Dendritic cell treated with granulocyte-macrophage colony-stimulating factor and Interleukin-4, amounts not matched to agents 40 ng/mL and 50 ng/mL, for 4 days (primary cell): ENCODE results near the gene SRBD1.

Source experiments
- H3K27ac Mint-ChIP-seq: one replicate; pipeline ENCODE4 v1.8.0; 2022; ENCODE audit warnings: mild to moderate bottlenecking, mixed read lengths
- H3K27me3 Mint-ChIP-seq: one replicate; pipeline ENCODE4 v1.8.0; 2022; ENCODE audit warnings: mild to moderate bottlenecking, mixed read lengths
- H3K36me3 Mint-ChIP-seq: one replicate; pipeline ENCODE4 v1.8.0; 2022; ENCODE audit warnings: low read depth, mixed read lengths
- H3K4me1 Mint-ChIP-seq: one replicate; pipeline ENCODE4 v1.8.0; 2022; ENCODE audit warnings: low read depth, mixed read lengths
- H3K4me3 Mint-ChIP-seq: one replicate; pipeline ENCODE4 v1.8.0; 2022; ENCODE audit warnings: mild to moderate bottlenecking, moderate library complexity, mixed read lengths
- H3K9me3 Mint-ChIP-seq: one replicate; pipeline ENCODE4 v1.8.0; 2022; ENCODE audit warnings: mixed read lengths
- intact Hi-C: fragments of 100-400 bp; cut with micrococcal nuclease; formaldehyde crosslinking; loops from one replicate; pipeline ENCODE4 v1.15.0; 2022

Gene SRBD1

GRCh38 chr2:45570671-45571334, 40.3 kb downstream of the SRBD1 start:
- Mint-ChIP-seq H3K27me3 (no peaks in the 10 kb centered on the region), H3K4me1 (peaks cover 25% of the 10 kb centered on the region), H3K4me3 (no peak overlapping the region), H3K36me3 (peaks cover 20% of the 10 kb centered on the region), H3K27ac (no peak overlapping the region), H3K9me3 (peaks cover 10% of the 10 kb centered on the region)
- intact Hi-C loops, result loop anchor here (5.0 kb wide), 1 partner anchor 74 kb away; no protein-coding TSS in a partner anchor

- H3K4me3 Mint-ChIP-seq, result no peak overlapping the region
- H3K27ac Mint-ChIP-seq, result peak overlapping the region; percentile 32
- no peaks in the 10 kb centered on the region for H3K27me3 Mint-ChIP-seq
- intact Hi-C loops, result no loop called here
- peaks cover 10% of the 10 kb centered on the region for H3K9me3 Mint-ChIP-seq
- H3K36me3 Mint-ChIP-seq, result peaks cover 23% of the 10 kb centered on the region
- H3K4me1 Mint-ChIP-seq, result peaks cover 22% of the 10 kb centered on the region
Observed at GRCh38 chr2:45568935-45569334, 42.1 kb downstream of the SRBD1 start.

GRCh38 chr2:45567974-45568789, 42.9 kb downstream of the SRBD1 start:
- Mint-ChIP-seq H3K36me3 (peaks cover 23% of the 10 kb centered on the region), H3K4me3 (peak overlapping the region; percentile 76), H3K4me1 (peaks cover 22% of the 10 kb centered on the region), H3K27ac (peak overlapping the region; percentile 93), H3K27me3 (no peaks in the 10 kb centered on the region), H3K9me3 (peaks cover 10% of the 10 kb centered on the region)
- intact Hi-C loops, result no loop called here

- Mint-ChIP-seq H3K4me1 (peaks cover 22% of the 10 kb centered on the region), H3K27ac (peak overlapping the region; percentile 93), H3K27me3 (no peaks in the 10 kb centered on the region), H3K36me3 (peaks cover 26% of the 10 kb centered on the region), H3K9me3 (peaks cover 10% of the 10 kb centered on the region), H3K4me3 (peak overlapping the region; percentile 76)
- intact Hi-C loops, result no loop called here
Observed at GRCh38 chr2:45567288-45567963, 43.6 kb downstream of the SRBD1 start.

GRCh38 chr2:45559436-45559835, 51.6 kb downstream of the SRBD1 start:
- intact Hi-C loops, result no loop called here
- Mint-ChIP-seq H3K4me3 (no peak overlapping the region), H3K27ac (peak overlapping the region; percentile 56), H3K27me3 (no peaks in the 10 kb centered on the region), H3K9me3 (no peaks in the 10 kb centered on the region), H3K4me1 (peaks cover 19% of the 10 kb centered on the region), H3K36me3 (peaks cover 32% of the 10 kb centered on the region)

- H3K27ac Mint-ChIP-seq, result no peak overlapping the region
- H3K36me3 Mint-ChIP-seq, result peaks cover 58% of the 10 kb centered on the region
- no peak overlapping the region for H3K4me3 Mint-ChIP-seq
- no peaks in the 10 kb centered on the region for H3K27me3 Mint-ChIP-seq
- no peaks in the 10 kb centered on the region for H3K9me3 Mint-ChIP-seq
- H3K4me1 Mint-ChIP-seq, result peaks cover 19% of the 10 kb centered on the region
- intact Hi-C loops, result no loop called here
Observed at GRCh38 chr2:45554742-45555140, 56.3 kb downstream of the SRBD1 start.

GRCh38 chr2:45554073-45554741, 56.9 kb downstream of the SRBD1 start:
- Mint-ChIP-seq H3K36me3 (peaks cover 54% of the 10 kb centered on the region), H3K4me3 (no peak overlapping the region), H3K27me3 (no peaks in the 10 kb centered on the region), H3K4me1 (peaks cover 13% of the 10 kb centered on the region), H3K27ac (no peak overlapping the region), H3K9me3 (no peaks in the 10 kb centered on the region)
- intact Hi-C loops, result no loop called here

- H3K27me3 Mint-ChIP-seq, result no peaks in the 10 kb centered on the region
- H3K27ac Mint-ChIP-seq, result no peak overlapping the region
- no peaks in the 10 kb centered on the region for H3K9me3 Mint-ChIP-seq
- intact Hi-C loops, result no loop called here
- H3K4me1 Mint-ChIP-seq, result peaks cover 9% of the 10 kb centered on the region
- H3K4me3 Mint-ChIP-seq, result no peak overlapping the region
- H3K36me3 Mint-ChIP-seq, result peaks cover 63% of the 10 kb centered on the region
Observed at GRCh38 chr2:45551862-45552261, 59.2 kb downstream of the SRBD1 start.

- no peak overlapping the region for H3K4me3 Mint-ChIP-seq
- intact Hi-C loops, result no loop called here
- H3K9me3 Mint-ChIP-seq, result peaks cover 10% of the 10 kb centered on the region
- H3K27ac Mint-ChIP-seq, result peak overlapping the region; percentile 49
- peaks cover 12% of the 10 kb centered on the region for H3K4me1 Mint-ChIP-seq
- H3K27me3 Mint-ChIP-seq, result no peaks in the 10 kb centered on the region
- H3K36me3 Mint-ChIP-seq, result peaks cover 77% of the 10 kb centered on the region
Observed at GRCh38 chr2:45545943-45546342, 65.1 kb downstream of the SRBD1 start.

GRCh38 chr2:45543257-45543656, 67.8 kb downstream of the SRBD1 start:
- Mint-ChIP-seq H3K4me3 (no peak overlapping the region), H3K27ac (no peak overlapping the region), H3K4me1 (peaks cover 12% of the 10 kb centered on the region), H3K36me3 (peaks cover 72% of the 10 kb centered on the region), H3K9me3 (peaks cover 10% of the 10 kb centered on the region), H3K27me3 (no peaks in the 10 kb centered on the region)
- intact Hi-C loops, result no loop called here

- H3K27ac Mint-ChIP-seq, result no peak overlapping the region
- H3K36me3 Mint-ChIP-seq, result peaks cover 73% of the 10 kb centered on the region
- no peak overlapping the region for H3K4me3 Mint-ChIP-seq
- peaks cover 12% of the 10 kb centered on the region for H3K4me1 Mint-ChIP-seq
- peaks cover 10% of the 10 kb centered on the region for H3K9me3 Mint-ChIP-seq
- intact Hi-C loops, result no loop called here
- no peaks in the 10 kb centered on the region for H3K27me3 Mint-ChIP-seq
Observed at GRCh38 chr2:45542013-45542412, 69.1 kb downstream of the SRBD1 start.

- Mint-ChIP-seq H3K27me3 (no peaks in the 10 kb centered on the region), H3K4me3 (no peak overlapping the region), H3K36me3 (peaks cover 75% of the 10 kb centered on the region), H3K4me1 (peaks cover 11% of the 10 kb centered on the region), H3K9me3 (peaks cover 10% of the 10 kb centered on the region), H3K27ac (no peak overlapping the region)
- intact Hi-C loops, result no loop called here
Observed at GRCh38 chr2:45541450-45541849, 69.6 kb downstream of the SRBD1 start.

- Mint-ChIP-seq H3K4me1 (peaks cover 6% of the 10 kb centered on the region), H3K9me3 (peaks cover 10% of the 10 kb centered on the region), H3K36me3 (peaks cover 69% of the 10 kb centered on the region), H3K27me3 (no peaks in the 10 kb centered on the region), H3K27ac (no peak overlapping the region), H3K4me3 (no peak overlapping the region)
- intact Hi-C loops, result no loop called here
Observed at GRCh38 chr2:45540942-45541341, 70.1 kb downstream of the SRBD1 start.

GRCh38 chr2:45533771-45534170, 77.3 kb downstream of the SRBD1 start:
- no peaks in the 10 kb centered on the region for H3K9me3 Mint-ChIP-seq
- no peaks in the 10 kb centered on the region for H3K27me3 Mint-ChIP-seq
- H3K27ac Mint-ChIP-seq, result no peak overlapping the region
- peaks cover 38% of the 10 kb centered on the region for H3K36me3 Mint-ChIP-seq
- intact Hi-C loops, result no loop called here
- no peak overlapping the region for H3K4me3 Mint-ChIP-seq
- no peaks in the 10 kb centered on the region for H3K4me1 Mint-ChIP-seq
